Measurements from ENCODE around the gene PLS1.

Gene PLS1

DNA sequence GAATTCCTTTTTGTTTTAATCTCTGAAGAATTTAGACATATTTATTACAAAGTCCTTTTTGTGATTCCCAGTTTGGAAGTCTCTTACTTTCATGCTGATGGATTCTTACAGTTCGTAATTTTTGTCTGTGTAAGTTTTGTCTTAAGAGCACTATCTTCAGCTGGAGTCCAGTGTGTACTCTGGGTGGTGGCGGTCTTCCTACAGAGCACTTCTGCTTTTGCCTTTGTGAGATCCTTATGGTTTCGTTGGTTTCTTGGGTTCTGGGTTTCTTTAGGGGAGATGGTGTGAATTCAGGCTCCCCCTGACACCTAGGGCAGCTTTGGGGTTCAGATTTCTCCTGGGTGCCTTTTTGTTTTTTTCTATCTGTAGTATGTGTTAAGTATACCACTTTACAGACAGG, 45.3 kb downstream of the PLS1 start:
- DNase-seq (ENCODE audit: low read depth) = no peak

DNA sequence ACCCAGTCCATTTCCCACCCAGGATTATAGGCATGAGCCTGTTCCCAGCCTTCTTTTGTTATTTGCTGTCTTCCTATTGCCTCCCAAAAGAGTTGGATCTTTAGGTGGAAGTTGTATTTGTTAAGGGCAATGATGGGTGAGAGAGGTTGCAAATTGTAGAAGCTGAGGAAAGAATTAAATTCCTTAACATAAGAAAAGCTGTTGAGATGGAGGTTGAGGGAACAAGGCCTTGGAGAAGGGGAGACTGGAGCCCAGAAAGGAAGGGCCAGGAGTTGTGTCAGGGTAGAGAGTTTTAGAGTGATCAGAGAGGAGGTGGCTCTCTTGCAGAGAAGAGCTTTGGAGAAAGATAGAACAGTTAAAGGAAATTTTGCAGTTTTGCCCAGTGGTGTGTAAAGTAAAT, 46.8 kb downstream of the PLS1 start:
- DNase-seq (ENCODE audit: low read depth) = no peak

DNA sequence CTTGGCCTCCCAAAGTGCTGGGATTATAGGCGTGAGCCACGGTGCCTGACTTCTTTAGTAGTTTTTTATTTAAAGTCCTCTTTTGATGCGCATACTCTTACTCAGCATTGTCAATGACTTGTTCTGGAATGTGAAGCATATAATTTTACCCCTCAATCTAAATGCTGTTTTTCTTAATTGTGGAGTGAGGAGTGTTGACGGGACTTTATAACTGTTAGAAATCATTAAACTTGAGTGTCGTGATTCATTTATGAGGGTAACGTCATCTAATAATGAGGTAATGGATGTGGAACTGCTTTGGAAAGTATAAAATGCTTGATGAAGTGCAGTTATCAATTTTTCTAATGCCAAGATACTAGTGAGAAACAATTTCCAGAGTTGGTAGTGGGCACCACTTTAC, 48.3 kb downstream of the PLS1 start:
- no peak for DNase-seq (ENCODE audit: low read depth)

DNA sequence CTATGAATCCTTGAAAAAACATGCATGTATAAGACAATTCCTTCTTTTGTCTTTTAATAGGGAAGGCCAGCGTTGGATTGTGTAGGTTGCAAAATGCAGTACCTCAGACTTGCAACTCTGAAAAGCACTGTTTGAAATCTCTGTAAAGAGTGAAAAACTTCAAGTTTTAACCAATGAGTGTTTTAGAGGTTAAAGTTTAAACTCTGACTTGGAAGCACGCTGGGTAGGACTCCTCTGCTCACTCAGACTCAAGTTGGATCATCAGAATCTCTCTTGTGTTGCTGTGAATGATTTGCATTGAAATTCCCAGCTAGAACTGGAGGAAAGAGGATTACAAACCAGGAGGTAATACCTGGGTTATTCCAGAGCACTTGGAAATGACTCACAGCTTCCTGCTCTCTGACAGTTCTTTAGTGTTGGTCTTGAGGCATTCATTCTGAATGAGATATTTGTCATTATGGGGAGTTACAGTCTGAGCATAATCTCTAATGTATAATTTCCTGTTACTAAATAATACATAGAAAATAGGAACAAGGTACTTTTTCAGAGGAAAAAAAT, 49.1 kb downstream of the PLS1 start:
- DNase-seq (ENCODE audit: low read depth) = no peak

DNA sequence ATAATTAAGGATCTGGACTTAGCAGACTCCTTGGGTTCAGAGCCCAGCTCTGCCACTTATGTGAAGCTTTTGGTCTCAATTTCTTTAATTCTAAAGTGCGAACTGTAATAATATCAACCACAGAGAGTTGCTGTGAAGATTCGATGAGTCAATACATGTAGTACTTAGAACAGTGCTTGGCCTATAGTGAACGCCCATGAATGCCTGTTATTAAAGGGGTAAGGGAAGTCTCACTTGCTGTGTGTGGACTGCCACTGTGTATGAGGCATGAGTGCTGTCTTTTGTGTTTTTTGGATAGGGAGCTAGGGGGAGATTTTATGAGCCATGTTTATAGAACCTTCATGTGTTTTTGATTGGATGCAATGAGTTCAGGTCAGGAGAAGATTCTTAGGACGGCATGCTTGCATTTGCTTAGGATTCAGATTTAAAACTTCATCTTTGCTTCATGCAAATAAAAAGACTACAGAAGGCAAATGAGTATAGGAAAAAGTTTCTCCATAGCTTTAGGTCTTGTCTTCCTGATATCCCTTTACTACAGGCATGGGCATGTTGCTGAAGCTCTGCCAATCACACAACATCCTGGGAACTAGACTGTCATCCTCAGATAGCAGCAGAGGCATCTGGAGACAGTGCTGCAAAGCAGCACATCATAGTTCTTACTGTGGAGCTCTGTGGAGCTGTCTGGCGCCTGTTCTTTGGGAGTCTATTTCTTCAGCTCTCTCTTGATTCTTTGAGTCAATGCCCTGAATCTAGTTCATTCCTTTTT, 50.0 kb downstream of the PLS1 start:
- DNase-seq (ENCODE audit: low read depth) = no peak

DNA sequence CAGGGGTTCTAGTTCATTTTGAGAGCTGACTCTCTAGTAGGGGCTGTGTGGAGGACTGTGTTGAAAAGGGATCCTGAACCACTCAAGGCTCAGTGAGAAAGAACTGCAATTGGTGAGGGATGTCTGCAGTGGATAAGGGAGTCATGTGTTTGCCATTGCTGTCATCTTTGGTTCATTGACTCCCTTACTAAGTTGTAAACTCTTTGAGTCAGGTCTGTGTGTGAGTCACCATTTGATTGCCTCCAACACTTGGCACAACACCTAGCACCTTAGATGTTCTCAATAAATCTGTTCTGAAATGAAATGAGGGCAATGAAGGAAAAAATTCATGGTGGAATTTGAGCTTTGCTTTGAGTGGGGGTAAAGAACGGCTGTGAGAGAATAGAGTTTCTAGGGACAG, 51.7 kb downstream of the PLS1 start:
- no peak for DNase-seq (ENCODE audit: low read depth)

DNA sequence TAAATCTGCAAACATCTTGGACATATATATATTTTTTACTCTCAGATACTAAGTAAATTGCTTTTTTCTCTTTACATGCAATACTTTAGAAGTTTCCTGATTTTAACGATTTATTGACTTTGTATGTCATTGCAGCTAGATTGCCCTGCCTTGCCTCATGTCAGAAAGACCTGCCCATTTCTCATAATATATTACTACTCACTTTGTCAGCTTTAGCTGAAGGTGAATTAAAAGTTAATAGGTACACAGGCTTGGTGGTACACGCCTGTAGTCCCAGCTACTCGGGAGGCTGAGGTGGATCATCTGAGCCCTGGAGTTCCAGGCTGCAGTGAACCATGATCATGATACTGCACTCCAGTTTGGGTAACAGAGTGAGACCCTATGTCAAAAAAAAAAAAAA, 52.8 kb downstream of the PLS1 start:
- no peak for DNase-seq (ENCODE audit: low read depth)

DNA sequence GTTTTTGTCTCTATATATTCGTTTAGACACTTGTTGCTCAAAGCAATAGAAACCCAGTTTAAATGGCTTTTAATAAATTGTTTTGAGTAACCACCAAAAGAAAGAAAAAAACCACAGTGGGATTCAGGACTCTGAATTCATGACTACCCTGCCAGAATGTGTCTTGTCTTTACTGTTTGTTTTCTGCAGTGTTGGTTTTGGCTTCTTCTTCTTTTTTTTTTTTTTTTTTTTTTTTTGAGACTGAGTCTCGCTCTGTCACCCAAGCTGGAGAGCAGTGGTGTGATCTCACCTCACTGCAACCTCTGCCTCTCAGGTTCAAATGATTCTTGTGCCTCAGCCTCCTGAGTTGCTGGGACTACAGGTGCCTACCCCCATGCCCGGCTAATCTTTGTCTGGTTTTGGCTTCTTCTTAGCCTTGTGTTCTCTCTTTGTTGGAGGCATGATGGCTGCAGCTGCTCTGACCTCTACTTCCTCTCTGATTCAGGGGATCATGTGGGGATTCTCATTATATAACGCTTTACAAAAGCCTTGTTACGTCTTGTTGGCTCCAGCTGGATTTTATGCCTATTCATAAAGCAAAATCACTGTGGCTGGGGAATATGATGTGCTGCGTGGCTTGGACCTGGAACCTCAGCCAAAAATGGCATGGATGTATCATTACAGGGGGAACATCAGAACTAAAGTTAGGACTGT, 54.0 kb downstream of the PLS1 start:
- no peak for DNase-seq (ENCODE audit: low read depth)

DNA sequence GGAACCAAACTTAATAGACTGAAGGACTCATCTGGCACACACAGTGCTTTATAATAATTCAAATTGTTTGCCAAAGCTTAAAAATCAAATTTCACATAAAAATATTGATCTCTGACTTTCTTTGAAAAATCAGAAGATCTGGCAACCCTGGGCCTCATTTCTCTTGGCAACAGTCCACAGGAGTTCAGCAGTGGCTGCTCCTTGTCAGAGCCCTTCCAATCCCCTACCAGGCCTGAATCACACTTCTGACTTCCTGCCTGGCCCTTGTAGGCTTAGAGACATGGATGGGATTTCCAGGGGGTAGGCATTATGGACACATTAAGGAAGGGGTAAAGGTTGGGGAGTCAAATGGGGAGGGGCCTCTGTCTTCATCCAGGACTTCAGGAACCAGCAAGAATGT, 55.5 kb downstream of the PLS1 start:
- no peak for DNase-seq (ENCODE audit: low read depth)

DNA sequence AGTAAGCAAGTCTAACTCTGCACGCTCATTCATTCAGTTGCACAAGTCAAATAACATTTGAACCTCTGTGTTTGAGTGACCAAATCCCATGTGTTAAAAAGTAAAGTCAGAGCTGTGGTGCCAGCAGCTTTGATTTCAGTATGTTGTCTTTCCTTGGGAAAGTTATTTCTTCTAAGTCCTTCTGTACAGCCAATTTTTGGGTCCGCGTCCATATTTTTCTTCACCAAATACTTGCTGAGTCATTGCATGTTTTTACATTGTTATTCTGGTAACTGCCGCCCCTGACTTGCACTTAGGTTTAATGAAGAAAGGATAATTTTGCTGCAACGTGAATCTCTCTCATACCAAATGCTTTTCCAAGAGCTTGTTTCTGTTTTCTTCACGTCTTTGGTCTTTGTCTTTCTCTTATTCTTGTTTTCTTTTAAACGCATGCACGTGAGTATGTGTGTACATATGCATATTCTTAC, 56.7 kb downstream of the PLS1 start:
- no peak for DNase-seq (ENCODE audit: low read depth)

DNA sequence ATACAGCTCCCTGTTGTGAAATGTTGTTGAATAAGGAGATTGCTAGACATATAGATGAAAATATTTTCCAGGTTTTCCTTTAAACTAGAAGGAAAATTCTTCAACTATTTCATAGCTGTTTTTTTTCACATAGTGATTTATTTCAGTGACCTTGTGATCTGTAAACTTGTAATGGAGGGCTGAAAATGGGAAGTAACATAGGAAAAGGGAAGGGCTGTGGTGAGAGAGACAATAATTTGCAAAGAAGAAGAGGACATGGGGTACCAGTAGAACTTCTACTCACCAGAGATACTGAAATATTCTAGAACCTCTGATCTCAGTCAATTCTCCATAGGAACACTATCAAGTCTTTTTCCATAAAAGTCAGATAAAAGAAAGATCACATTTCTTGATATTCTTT, 60.4 kb downstream of the PLS1 start:
- DNase-seq (ENCODE audit: low read depth) = no peak

DNA sequence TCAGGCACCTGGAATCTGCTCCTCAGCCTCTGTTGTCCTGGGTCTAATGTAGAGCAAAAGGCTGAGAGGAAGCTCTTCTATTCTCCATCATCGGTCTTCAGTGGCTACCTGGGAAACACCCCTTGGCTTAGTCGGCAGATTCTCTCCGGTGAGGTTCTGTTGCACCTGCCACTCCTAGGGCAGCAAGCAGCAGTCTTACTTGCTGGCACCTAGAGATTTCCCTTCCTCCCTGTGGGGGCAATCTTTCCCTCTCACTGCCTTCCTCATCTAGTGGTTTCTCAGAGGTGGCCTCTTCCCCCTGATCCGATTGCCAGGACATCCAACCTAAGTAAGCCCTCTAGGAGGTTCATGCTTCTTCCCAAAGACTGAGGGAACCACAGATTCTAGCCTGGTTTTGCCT, 60.8 kb downstream of the PLS1 start:
- no peak for DNase-seq (ENCODE audit: low read depth)

DNA sequence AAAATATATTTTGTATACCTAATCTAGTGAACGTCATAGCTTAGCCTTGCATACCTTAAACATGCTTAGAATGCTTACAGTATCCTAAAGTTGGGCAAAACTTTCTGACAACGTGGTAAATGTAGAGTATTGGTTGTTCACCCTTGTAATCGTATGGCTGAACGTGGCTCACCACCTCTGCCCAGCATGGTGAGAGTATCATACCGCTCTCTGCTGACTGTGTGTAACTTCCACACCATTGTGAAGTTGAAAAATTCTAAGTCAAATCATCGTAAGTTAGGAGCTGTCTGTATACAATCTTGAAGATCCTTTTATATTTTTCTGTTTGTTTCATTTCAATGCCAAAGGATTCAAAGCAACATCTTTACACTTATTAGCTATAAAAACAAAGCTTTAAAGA, 64.2 kb downstream of the PLS1 start:
- no peak for DNase-seq (ENCODE audit: low read depth)

DNA sequence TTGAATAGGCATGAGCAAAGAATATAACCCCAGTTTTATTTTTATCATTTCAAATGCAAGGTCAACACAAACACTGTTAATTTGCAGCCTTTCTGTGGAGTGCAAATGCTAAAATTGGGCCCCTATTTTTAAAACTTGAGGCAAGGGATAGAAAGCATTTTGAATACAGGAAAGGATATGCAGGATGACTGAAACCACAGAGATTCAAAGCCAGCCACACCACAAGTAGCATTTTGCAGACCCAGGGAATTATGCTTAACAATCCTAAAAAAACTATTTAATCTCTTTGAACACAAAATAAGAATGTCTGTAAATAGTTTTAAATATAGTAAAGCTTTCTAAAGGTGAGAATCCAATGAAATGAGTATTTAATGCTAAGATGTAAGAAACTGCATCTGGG, 64.7 kb downstream of the PLS1 start:
- no peak for DNase-seq (ENCODE audit: low read depth)

DNA sequence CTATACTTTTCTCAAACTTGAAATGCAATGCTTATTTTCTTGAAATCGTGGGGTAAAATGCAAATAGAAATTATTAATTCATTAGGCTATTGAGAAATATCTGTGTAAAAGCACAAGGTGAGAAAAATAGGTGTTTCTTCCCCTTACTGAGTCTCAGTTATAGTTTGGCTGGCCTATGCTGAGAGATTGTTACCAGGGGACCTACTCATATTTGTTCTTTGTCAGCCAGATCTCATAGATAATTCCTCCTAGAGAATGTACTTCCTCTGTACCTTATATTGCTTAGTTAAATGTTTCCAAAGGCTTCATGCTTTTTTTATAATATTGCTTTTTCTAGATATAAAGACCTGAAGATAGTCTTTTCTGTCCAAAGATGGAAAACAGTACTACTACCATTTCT, 67.7 kb downstream of the PLS1 start:
- DNase-seq (ENCODE audit: low read depth) = no peak

DNA sequence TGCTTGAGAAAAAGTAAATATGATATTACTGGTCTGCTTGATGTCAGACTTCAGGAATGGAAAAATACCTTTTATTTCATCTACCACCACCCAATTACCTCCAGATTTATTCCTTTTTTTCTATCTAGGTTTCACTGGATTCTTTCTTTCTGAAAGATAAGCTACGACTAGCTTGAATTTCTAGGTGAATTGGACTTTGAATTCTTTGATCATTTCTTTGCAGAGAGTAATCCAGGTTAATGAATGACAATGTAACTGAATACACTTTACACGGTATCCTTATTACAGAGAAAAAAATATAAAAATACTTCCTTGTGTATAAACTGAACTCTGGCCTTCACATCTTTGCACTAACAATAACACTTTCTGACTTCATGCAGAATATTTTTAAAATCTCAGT, 68.1 kb downstream of the PLS1 start:
- no peak for DNase-seq (ENCODE audit: low read depth)

DNA sequence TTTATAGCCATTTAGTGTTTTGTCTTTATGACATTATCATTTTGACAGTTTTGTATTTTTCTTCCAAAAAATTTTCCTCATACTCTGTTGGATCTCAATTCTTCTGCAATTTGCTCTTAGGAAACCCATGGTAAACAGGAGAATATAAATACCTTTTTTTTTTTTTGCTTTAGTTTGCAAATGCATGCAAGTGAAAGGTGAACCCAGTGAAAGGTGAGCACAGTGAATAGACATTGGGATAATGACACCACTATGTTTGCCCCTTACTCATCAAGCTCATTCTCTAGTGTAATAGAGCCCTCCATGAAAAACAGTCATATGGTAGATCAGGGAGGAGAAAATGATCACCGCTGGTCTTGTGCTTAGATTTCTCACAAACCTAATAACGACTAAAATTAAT, 68.6 kb downstream of the PLS1 start:
- DNase-seq (ENCODE audit: low read depth) = no peak

DNA sequence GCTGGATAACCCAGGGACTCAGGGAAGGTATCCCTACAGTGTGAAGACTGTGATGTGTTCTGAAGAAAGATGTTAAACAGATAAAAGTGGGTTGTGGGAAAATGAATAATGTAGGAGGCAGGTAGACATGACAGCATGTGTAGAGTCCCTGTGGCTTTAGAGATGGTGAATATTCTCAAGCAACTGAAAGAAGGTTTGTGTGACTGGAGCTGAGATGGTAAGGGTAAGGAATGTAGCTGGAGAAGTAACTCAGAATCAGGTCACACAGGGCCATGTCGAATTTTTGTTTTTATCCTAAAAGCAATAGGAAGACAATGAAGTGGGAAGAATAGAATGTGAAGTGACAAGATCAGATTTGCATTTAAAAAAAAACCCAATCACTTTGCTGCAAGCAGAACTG, 73.9 kb downstream of the PLS1 start:
- no peak for DNase-seq (ENCODE audit: low read depth)

DNA sequence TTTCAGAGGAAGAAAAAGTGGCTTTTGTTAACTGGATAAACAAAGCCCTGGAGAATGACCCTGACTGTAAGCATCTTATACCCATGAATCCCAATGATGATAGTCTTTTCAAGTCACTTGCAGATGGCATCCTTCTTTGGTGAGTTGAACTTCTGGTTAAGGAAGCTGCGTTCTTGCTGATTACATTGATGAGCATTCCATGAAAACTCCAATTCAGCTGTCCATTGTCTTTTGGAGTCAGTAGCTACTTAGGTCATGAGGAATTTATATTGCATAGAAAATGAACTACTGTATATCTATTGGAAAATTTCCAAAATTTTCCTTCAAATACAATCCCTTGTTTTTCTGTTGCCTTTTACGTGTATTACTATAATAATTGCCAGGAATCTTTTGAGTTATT, 80.0 kb downstream of the PLS1 start:
- DNase-seq (ENCODE audit: low read depth) = no peak

DNA sequence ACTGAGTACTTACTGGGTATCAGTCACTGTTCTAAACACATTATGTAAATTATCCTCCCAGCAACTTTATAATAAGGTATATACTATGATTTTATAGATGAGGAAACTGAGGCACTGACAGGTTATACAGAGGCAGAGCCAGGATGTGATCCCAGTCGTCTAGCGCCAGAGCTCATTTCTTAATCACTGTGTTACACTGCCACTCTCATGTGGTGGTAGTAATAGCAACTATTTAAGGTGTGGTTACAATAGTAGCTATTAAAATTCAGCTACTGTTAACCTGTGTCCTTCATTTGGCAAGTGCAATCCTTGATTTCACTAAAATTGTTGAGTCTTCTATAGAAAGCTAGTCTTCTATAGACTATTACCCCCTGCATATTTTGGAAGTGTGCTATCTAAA, 84.5 kb downstream of the PLS1 start:
- DNase-seq (ENCODE audit: low read depth) = no peak

DNA sequence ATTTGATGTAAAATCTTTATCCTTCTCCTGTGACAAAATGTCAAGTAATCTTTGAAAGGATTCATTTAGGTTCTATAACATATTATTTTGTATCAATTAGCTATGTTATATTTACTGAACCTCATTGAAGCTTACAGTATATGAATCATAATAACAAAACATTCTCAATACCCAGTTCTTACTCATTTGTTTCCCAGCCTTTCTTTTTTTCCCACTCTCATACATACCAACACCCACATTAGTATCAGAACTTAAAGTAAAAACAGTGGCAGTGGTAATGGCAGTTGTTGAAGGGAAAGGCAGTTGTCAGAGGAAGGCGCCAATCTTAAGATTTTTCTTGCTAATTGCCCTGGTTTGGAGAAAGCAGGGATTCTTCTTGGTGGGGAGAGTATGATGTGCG, 94.4 kb downstream of the PLS1 start:
- no peak for DNase-seq (ENCODE audit: low read depth)

DNA sequence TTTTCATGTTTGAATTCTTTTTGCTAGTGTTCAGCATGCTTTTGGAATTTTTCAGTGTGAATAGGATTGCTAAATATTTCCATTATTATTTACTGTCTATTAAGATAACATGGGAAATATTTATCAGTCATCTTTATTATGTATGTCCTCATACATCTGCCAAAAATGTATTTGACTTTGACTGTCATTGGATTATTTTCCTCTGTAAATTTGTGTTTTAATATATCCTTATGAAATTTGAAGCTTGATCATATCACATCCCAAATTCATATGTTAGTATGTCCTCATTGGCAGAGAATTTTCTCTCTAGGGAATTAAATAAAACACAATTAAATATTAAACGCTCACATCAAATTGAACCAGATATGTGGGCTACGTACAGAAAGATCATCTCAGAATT, 95.3 kb downstream of the PLS1 start:
- DNase-seq (ENCODE audit: low read depth) = no peak

DNA sequence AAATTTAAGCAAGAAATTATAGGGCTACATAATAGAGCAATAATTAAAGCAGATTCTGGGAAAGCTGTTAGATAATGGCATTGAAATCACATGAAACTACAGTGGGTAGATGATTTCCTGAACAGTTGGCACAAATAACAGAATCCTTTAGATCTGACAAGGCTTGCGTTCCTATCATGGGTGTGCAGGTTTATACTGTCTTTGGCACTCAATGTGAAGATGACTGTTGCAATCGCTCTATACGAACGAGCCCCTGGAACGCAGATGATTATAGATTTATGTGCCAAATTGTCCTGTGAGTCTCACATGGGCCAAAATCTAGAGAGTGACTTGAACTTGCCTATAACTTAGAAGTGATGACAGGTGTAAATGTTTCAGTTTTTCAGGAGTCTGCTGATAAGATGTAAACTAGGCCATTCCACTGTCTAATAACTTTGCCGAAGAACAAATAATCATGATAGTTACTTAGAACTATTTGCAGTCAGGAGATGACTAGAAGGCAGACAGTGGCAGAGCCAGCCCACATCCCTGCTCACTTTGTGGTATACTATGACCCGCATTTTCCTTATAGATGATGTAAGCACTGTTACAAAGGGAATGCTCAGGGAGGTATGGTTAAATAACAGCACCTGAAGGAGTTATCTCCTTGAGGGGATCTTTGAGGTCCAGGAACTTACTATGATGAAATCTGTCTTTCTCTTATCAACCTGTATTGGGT, 97.1 kb downstream of the PLS1 start:
- DNase-seq (ENCODE audit: low read depth) = no peak
